Kidney epithelial cell (primary cell): ENCODE measurements around the gene CLEC11A. TPM values are rescaled to one million over a fixed set of nuclear protein-coding genes. Genes with fewer than 3 reads are reported as not detected.
A peak's percentile ranks its signal among the peaks of the same experiment; 100 is the strongest.

Source experiments
- DNase-seq: peaks from one replicate; pipeline ENCODE4 v3.0.0-alpha.2; 2010; ENCODE audit warnings: low read depth
- H3K27me3 ChIP-seq: 2 replicates; pipeline ENCODE4 v1.6.0; 2011; ENCODE audit warnings: low read length; ENCODE audit not compliant: control insufficient read depth, insufficient read depth
- H3K36me3 ChIP-seq: 2 replicates; pipeline ENCODE4 v1.5.1; 2011; ENCODE audit warnings: low read length; ENCODE audit not compliant: control insufficient read depth, insufficient read depth
- H3K4me3 ChIP-seq: 2 replicates; pipeline ENCODE4 v1.5.1; 2011; ENCODE audit warnings: low read depth, mild to moderate bottlenecking, control low read depth, low read length
- total RNA-seq: library from RNA; depleted of rRNA; stranded (reverse); fragments of >200 nt; gene quantifications from 2 replicates; pipeline ENCODE4 v1.2.3, GENCODE V29; 2015
- TF ChIP-seq, protein P1 (sequence below): IDR thresholded peaks from 2 replicates; pipeline ENCODE4 v1.5.1; 2011; ENCODE audit warnings: mild to moderate bottlenecking, moderate library complexity, low read length, control low read depth, inconsistent platforms; ENCODE audit not compliant: insufficient read depth, poor library complexity, severe bottlenecking

The CLEC11A gene
- total RNA-seq, 1 donor from 2014 or later = 6.0 TPM

DNA sequence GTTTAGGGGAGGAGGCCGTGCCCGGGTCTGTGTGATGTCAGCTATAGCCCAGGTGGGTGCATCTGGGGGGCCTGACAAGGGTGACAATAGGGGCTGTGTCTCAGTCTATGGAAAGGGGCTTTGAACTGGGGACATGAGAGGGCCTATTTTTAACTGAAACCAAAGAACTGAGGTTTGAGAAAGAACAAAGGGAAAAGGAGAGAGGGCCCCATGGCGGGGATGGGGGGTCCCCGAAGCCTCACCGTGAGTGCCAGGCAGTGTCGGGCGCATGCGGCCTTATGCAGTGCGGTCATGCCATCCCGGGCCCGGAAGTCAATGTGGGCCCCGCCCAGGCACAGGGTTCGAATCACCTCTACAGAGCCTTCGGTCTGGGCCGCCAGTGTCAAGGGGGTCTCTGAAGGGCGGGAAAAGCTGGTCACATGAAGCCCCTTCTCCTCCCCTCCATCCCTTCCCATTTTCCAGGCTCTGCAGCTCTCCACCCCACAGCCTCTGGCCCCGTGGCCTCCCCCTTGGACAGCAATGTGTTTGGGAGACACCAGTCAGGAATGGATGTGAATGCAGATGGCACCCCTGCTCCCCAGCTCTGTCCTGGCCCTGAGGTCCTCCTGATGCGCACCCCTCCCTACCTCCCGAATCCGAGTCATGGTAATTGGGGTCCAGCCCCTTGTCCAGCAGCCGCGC is 9.5 kb upstream of the CLEC11A start:
- Histone ChIP-seq H3K36me3 (no peaks in the 10 kb centered on the region), H3K27me3 (peaks cover 16% of the 10 kb centered on the region), H3K4me3 (no peak overlapping the region)
- TF ChIP-seq, protein P1, sequence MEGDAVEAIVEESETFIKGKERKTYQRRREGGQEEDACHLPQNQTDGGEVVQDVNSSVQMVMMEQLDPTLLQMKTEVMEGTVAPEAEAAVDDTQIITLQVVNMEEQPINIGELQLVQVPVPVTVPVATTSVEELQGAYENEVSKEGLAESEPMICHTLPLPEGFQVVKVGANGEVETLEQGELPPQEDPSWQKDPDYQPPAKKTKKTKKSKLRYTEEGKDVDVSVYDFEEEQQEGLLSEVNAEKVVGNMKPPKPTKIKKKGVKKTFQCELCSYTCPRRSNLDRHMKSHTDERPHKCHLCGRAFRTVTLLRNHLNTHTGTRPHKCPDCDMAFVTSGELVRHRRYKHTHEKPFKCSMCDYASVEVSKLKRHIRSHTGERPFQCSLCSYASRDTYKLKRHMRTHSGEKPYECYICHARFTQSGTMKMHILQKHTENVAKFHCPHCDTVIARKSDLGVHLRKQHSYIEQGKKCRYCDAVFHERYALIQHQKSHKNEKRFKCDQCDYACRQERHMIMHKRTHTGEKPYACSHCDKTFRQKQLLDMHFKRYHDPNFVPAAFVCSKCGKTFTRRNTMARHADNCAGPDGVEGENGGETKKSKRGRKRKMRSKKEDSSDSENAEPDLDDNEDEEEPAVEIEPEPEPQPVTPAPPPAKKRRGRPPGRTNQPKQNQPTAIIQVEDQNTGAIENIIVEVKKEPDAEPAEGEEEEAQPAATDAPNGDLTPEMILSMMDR = no peak
- DNase-seq = no peak

DNA sequence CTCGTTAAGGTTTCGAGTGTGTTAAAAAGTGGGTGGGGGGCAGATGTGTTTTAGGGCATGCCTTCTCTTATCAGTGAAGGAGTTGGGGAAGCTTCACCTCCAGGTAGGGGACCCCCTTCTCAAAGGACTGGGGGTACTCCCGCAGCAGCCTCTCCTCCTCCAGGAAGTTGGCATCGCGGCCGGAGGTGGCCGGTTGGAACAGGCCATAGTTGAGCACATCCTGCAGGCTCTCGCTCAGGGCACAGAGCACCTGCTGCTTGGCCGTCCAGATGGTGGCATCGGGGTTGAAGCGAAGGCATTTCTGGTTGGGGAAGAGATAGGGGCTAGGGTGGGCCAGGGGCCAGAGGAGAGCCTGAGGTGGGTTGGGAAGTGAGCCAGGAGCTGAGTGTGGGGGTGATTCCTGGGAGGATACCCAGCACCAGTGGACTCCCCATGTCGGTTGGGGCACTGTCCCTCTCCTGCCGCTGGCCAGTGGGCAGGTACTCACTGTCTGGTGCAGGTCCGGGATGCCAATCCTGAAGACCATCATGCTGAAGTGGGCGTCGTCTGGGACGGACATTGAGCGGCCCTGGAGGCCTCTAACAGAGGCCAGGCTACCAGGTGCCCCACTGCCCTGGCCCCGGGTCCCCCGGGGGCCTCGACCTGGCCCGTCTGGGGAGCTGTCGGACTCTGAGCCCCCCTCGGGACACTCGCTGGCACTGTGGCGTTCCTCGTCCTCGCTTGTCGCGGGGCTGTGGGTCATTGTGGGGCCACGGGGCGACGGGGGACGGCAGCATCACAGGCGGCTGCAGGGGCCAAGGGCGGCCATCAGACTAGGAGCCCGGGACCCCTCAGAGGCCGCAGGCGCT is 6.8 kb upstream of the CLEC11A start:
- TF ChIP-seq, protein P1 = no peak
- H3K4me3 ChIP-seq = no peak overlapping the region
- no peak for DNase-seq
- peaks cover 23% of the 10 kb centered on the region for H3K27me3 ChIP-seq
- H3K36me3 ChIP-seq = no peaks in the 10 kb centered on the region

DNA sequence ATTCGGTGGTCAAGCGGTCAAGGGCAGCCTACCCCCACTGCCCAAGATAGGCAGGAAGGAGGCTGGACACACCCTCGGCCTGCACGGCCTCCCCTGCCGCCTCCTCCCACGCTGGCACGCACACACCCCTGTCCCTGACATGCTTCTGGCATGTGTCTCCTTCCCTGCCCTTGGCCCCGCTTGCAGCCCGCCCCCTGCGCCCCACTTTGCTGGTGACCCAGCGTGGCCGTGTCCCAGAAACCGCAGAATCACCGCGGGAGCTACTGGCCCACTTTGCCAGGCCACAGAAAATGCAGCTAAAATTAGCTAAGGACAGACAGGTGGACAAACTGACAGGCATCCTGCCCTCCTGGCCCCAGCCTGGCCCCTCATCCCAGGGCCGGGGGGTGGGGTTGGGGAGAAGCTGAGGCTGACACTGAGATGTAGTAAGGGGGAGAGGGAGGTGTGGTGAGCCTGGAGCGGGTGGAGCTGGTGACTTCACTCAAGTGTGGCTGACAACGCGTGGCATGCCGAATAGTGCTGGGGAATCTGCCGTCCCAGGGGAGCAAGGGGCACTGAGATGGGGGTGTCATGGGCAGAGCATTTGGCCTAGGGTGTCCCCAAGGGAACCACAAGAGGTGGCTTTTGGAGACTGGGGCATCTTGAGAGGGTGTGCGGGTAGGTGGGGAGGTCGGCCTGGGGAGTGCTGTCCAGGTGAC is 6.0 kb upstream of the CLEC11A start:
- H3K27me3 ChIP-seq = peaks cover 23% of the 10 kb centered on the region
- H3K36me3 ChIP-seq = no peaks in the 10 kb centered on the region
- H3K4me3 ChIP-seq = no peak overlapping the region
- TF ChIP-seq, protein P1 = no peak
- no peak for DNase-seq

DNA sequence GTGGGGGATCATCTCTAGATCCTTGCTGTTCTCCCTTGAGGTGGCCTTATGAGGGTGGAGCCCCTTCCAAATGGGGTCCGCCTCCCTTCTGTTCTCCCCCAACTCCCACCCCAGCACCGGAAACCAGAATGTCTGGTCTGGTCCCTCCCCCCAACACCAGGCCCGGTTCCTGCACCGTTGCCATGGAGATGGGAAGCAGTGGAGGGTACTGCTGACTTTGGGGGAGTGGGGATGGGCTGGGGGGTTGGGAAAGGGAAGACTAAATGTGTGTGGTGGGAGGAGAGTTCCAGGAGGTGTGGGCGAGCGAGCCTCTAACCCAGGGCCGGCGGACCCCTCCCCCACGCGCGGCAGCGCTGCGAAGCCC is 5.3 kb upstream of the CLEC11A start:
- peaks cover 25% of the 10 kb centered on the region for H3K27me3 ChIP-seq
- H3K4me3 ChIP-seq = peak overlapping the region; percentile 48
- DNase-seq = no peak
- TF ChIP-seq, protein P1 = no peak
- no peaks in the 10 kb centered on the region for H3K36me3 ChIP-seq

DNA sequence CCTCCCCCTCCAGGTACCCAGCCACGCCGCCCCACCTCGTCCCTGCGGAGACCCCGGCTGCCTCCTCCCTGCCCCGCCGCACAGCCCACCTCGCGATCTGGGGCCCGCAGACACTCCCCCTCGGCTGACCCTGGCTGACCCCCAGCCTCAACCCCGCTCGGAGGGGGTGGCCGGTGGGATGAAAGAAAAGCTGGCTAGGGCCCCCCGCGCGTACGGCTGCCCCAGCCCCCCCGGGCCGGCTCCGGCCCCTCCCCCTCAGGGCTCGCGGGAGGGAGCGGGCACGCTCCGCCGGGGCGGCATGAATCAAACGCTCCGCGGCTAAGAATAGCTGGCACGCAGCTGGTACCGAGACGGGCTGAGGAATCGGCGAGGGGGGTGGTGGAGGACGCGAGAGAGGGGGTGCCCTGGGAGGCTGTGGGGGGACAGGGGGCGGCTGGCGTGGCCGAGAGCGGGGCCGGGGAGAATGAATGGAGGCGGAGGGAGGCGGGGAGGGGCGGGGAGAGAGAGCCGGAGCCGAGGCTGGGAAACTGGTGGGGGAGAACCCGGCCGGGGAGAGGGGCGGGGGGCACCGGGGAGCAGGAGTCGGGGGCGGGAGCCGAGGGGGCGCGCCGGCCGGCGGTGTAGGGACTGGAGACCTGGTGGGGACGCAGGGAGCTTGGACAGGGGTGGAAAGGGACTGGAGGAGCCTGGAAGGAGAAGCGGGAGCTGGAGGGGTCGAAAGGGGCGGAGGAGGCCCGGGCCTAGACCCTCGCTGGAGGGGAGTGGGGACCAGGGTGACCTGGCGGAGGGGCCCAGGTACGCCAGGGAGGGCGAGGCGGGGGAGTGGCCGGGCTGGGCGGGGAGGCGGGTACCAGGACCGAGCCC is 4.7 kb upstream of the CLEC11A start:
- no peaks in the 10 kb centered on the region for H3K36me3 ChIP-seq
- H3K4me3 ChIP-seq = peak overlapping the region; percentile 48
- no peak for DNase-seq
- TF ChIP-seq, protein P1 = no peak
- H3K27me3 ChIP-seq = peaks cover 30% of the 10 kb centered on the region
